Measurements from ENCODE around the gene GAL3ST3. TPM values are rescaled to one million over a fixed set of nuclear protein-coding genes. Genes with fewer than 3 reads are reported as not detected.

GAL3ST3 gene
- total and polyA plus RNA-seq, 10 of the 15 experiments (the other 5 are each of a cell fraction or from before 2014, with no cell fraction given) = 0.06 to 0.12 TPM; not detected in 8

- Histone ChIP-seq H3K36me3 (ENCODE audit: control insufficient read depth in 2 of 2, insufficient read depth in 2 of 2, low read length in 1 of 2) (no peaks in the 10 kb centered on the region), H4K20me1 (ENCODE audit: control insufficient read depth, insufficient read depth) (no peaks in the 10 kb centered on the region), H3K4me2 (ENCODE audit: control insufficient read depth, insufficient read depth) (no peak overlapping the region), H3K4me1 (ENCODE audit: control insufficient read depth, insufficient read depth, low read length) (no peaks in the 10 kb centered on the region), H3K9me3 (replicated peaks; ENCODE audit: control insufficient read depth, insufficient read depth, low read length) (no peaks in the 10 kb centered on the region), H2AFZ (ENCODE audit: control insufficient read depth, low read depth, low read length) (no peak overlapping the region), H3K4me3 (no peak overlapping the region), H3K27ac (ENCODE audit: control insufficient read depth, insufficient read depth) (no peak overlapping the region), H3K27me3 (replicated peaks in 1 of 2; ENCODE audit: control insufficient read depth in 2 of 2, insufficient read depth in 2 of 2, low read length in 1 of 2) (peaks cover 3 to 7% of the 10 kb centered on the region in 2 experiments), H3K79me2 (ENCODE audit: control insufficient read depth, insufficient read depth, low read length) (no peaks in the 10 kb centered on the region), H3K9ac (ENCODE audit: control insufficient read depth, insufficient read depth, low read length) (no peak overlapping the region)
- in situ Hi-C loops (cut with MboI) (no loop called here), intact Hi-C loops (cut with micrococcal nuclease; ENCODE audit: unreplicated experiment) (no loop called here)
- BruUV-seq (replicated peaks) = no TSS peak
- SMC1A ChIA-PET (ENCODE audit: uncharacterized antibody, unreplicated experiment) = no interaction called here
- RAD21 ChIA-PET (ENCODE audit: unreplicated experiment) = no interaction called here
- 38% methylated on average over 11 of the region's 12 CpGs for WGBS (ENCODE audit: insufficient coverage, insufficient replicate concordance, low lambda C conversion rate, missing lambda C conversion rate)
- ATAC-seq (no peak), FAIRE-seq (no peak), DNase-seq (ENCODE audit: low read depth, low spot score) (no peak)
- TF ChIP-seq FOS (IDR thresholded peaks at IDR 0.05; ENCODE audit: borderline replicate concordance, extremely low read depth, insufficient read length) (no peak), BCL11A (IDR thresholded peaks at IDR 0.05; ENCODE audit: low read depth, low read length) (no peak), ZNF592 (IDR thresholded peaks at IDR 0.05) (no peak), TAF1 (IDR thresholded peaks at IDR 0.05; ENCODE audit: borderline replicate concordance, low read depth, low read length) (no peak), ZNF274 (IDR thresholded peaks at IDR 0.05; ENCODE audit: insufficient read depth, insufficient read length) (no peak), NR2C2 (IDR thresholded peaks at IDR 0.05; ENCODE audit: borderline replicate concordance, control insufficient read depth, insufficient read length, low read depth) (no peak)
- POLR2A ChIA-PET = interaction anchor here (0.6 kb wide), 1 partner anchor 167 kb away, joined by 5 read pairs; no protein-coding TSS in a partner anchor
- CTCF ChIA-PET = interaction anchor here (0.8 to 2.0 kb wide), 2 partner anchors 10 kb away, joined by 4 to 9 read pairs; no protein-coding TSS in a partner anchor
Measured at GRCh38 chr11:66012371-66012945, 36.5 kb downstream of the GAL3ST3 start.
